ENCODE measurements around the gene ACTR10. TPM values are rescaled to one million over a fixed set of nuclear protein-coding genes. Genes with fewer than 3 reads are reported as not detected.

Gene ACTR10
- total RNA-seq, 2 donors from 2014 or later = 33.4 to 37.0 TPM

- ATAC-seq (replicated peaks) = no peak
- no peaks in the 10 kb centered on the region for H3K9me3 Mint-ChIP-seq
- no peak overlapping the region for H3K4me3 Mint-ChIP-seq
- H3K4me1 Mint-ChIP-seq = no peaks in the 10 kb centered on the region
- peaks cover 3% of the 10 kb centered on the region for H3K27me3 Mint-ChIP-seq
- H3K36me3 Mint-ChIP-seq (ENCODE audit: low read depth) = no peaks in the 10 kb centered on the region
- H3K27ac Mint-ChIP-seq = no peak overlapping the region
Measured at GRCh38 chr14:58193542-58193941, 6.4 kb upstream of the ACTR10 start.

- no peak overlapping the region for H3K4me3 Mint-ChIP-seq
- H3K27ac Mint-ChIP-seq = no peak overlapping the region
- no peaks in the 10 kb centered on the region for H3K27me3 Mint-ChIP-seq
- no peak for ATAC-seq (replicated peaks)
- peaks cover 8% of the 10 kb centered on the region for H3K4me1 Mint-ChIP-seq
- peaks cover 2% of the 10 kb centered on the region for H3K36me3 Mint-ChIP-seq (ENCODE audit: low read depth)
- H3K9me3 Mint-ChIP-seq = no peaks in the 10 kb centered on the region
Measured at GRCh38 chr14:58196198-58196597, 3.8 kb upstream of the ACTR10 start.

- H3K4me3 Mint-ChIP-seq = peak overlapping the region; percentile 33
- H3K4me1 Mint-ChIP-seq = peaks cover 12% of the 10 kb centered on the region
- no peaks in the 10 kb centered on the region for H3K27me3 Mint-ChIP-seq
- H3K36me3 Mint-ChIP-seq (ENCODE audit: low read depth) = peaks cover 14% of the 10 kb centered on the region
- no peak overlapping the region for H3K27ac Mint-ChIP-seq
- no peak for ATAC-seq (replicated peaks)
- no peaks in the 10 kb centered on the region for H3K9me3 Mint-ChIP-seq
Measured at GRCh38 chr14:58198086-58198485, 1.9 kb upstream of the ACTR10 start.

GRCh38 chr14:58200480-58200841, 512 bp downstream of the ACTR10 start:
- Mint-ChIP-seq H3K36me3 (ENCODE audit: low read depth) (peaks cover 37% of the 10 kb centered on the region), H3K4me3 (peak overlapping the region; percentile 93), H3K4me1 (peaks cover 12% of the 10 kb centered on the region), H3K27ac (peak overlapping the region; percentile 93), H3K27me3 (no peaks in the 10 kb centered on the region), H3K9me3 (no peaks in the 10 kb centered on the region)
- peak; percentile 27 for ATAC-seq (replicated peaks)

- peak overlapping the region; percentile 93 for H3K27ac Mint-ChIP-seq
- H3K36me3 Mint-ChIP-seq (ENCODE audit: low read depth) = peaks cover 41% of the 10 kb centered on the region
- H3K4me3 Mint-ChIP-seq = peak overlapping the region; percentile 93
- no peaks in the 10 kb centered on the region for H3K27me3 Mint-ChIP-seq
- no peak for ATAC-seq (replicated peaks)
- no peaks in the 10 kb centered on the region for H3K9me3 Mint-ChIP-seq
- peaks cover 12% of the 10 kb centered on the region for H3K4me1 Mint-ChIP-seq
Measured at GRCh38 chr14:58200846-58201245, 897 bp downstream of the ACTR10 start.

GRCh38 chr14:58213176-58213575, 13.2 kb downstream of the ACTR10 start:
- no peaks in the 10 kb centered on the region for H3K27me3 Mint-ChIP-seq
- H3K36me3 Mint-ChIP-seq (ENCODE audit: low read depth) = peaks cover 90% of the 10 kb centered on the region
- H3K4me1 Mint-ChIP-seq = peaks cover 8% of the 10 kb centered on the region
- H3K4me3 Mint-ChIP-seq = no peak overlapping the region
- no peak for ATAC-seq (replicated peaks)
- H3K27ac Mint-ChIP-seq = no peak overlapping the region
- H3K9me3 Mint-ChIP-seq = no peaks in the 10 kb centered on the region

- Mint-ChIP-seq H3K27ac (peak overlapping the region; percentile 55), H3K9me3 (no peaks in the 10 kb centered on the region), H3K27me3 (no peaks in the 10 kb centered on the region), H3K4me3 (no peak overlapping the region), H3K4me1 (peaks cover 8% of the 10 kb centered on the region), H3K36me3 (ENCODE audit: low read depth) (peaks cover 72% of the 10 kb centered on the region)
- ATAC-seq (replicated peaks) = peak; percentile 16
Measured at GRCh38 chr14:58215191-58215914, 15.4 kb downstream of the ACTR10 start.

- H3K4me1 Mint-ChIP-seq = peaks cover 12% of the 10 kb centered on the region
- peak overlapping the region; percentile 31 for H3K27ac Mint-ChIP-seq
- peaks cover 66% of the 10 kb centered on the region for H3K36me3 Mint-ChIP-seq (ENCODE audit: low read depth)
- H3K27me3 Mint-ChIP-seq = no peaks in the 10 kb centered on the region
- no peaks in the 10 kb centered on the region for H3K9me3 Mint-ChIP-seq
- no peak for ATAC-seq (replicated peaks)
- no peak overlapping the region for H3K4me3 Mint-ChIP-seq
Measured at GRCh38 chr14:58216544-58216943, 16.6 kb downstream of the ACTR10 start.

GRCh38 chr14:58227096-58227819, 27.3 kb downstream of the ACTR10 start:
- Mint-ChIP-seq H3K4me1 (no peaks in the 10 kb centered on the region), H3K36me3 (ENCODE audit: low read depth) (peaks cover 44% of the 10 kb centered on the region), H3K27me3 (no peaks in the 10 kb centered on the region), H3K4me3 (no peak overlapping the region), H3K27ac (no peak overlapping the region), H3K9me3 (no peaks in the 10 kb centered on the region)
- no peak for ATAC-seq (replicated peaks)

- ATAC-seq (replicated peaks) = peak; percentile 51
- no peak overlapping the region for H3K27ac Mint-ChIP-seq
- H3K27me3 Mint-ChIP-seq = no peaks in the 10 kb centered on the region
- H3K4me3 Mint-ChIP-seq = no peak overlapping the region
- H3K4me1 Mint-ChIP-seq = peaks cover 16% of the 10 kb centered on the region
- H3K9me3 Mint-ChIP-seq = no peaks in the 10 kb centered on the region
- H3K36me3 Mint-ChIP-seq (ENCODE audit: low read depth) = peaks cover 21% of the 10 kb centered on the region
Measured at GRCh38 chr14:58238252-58239243, 38.6 kb downstream of the ACTR10 start.

GRCh38 chr14:58239244-58240195, 39.6 kb downstream of the ACTR10 start:
- peak; percentile 17 for ATAC-seq (replicated peaks)
- no peak overlapping the region for H3K27ac Mint-ChIP-seq
- H3K4me3 Mint-ChIP-seq = no peak overlapping the region
- H3K9me3 Mint-ChIP-seq = no peaks in the 10 kb centered on the region
- peaks cover 17% of the 10 kb centered on the region for H3K36me3 Mint-ChIP-seq (ENCODE audit: low read depth)
- peaks cover 22% of the 10 kb centered on the region for H3K4me1 Mint-ChIP-seq
- H3K27me3 Mint-ChIP-seq = no peaks in the 10 kb centered on the region

- H3K27me3 Mint-ChIP-seq = no peaks in the 10 kb centered on the region
- ATAC-seq (replicated peaks) = peak; percentile 43
- H3K9me3 Mint-ChIP-seq = no peaks in the 10 kb centered on the region
- peak overlapping the region; percentile 96 for H3K4me3 Mint-ChIP-seq
- peaks cover 42% of the 10 kb centered on the region for H3K36me3 Mint-ChIP-seq (ENCODE audit: low read depth)
- H3K27ac Mint-ChIP-seq = peak overlapping the region; percentile 98
- peaks cover 29% of the 10 kb centered on the region for H3K4me1 Mint-ChIP-seq
Measured at GRCh38 chr14:58243790-58244555, 44.0 kb downstream of the ACTR10 start.

Data from activated T-helper 17 cell treated with anti-CD3 and anti-CD28 coated beads, Interleukin-2, amount 50 U/mL, for 72 hours (primary cell).